Caco-2 (cell line): ENCODE measurements around the gene DYNC2I2. TPM values are rescaled to one million over a fixed set of nuclear protein-coding genes. Genes with fewer than 3 reads are reported as not detected.
"Not testable (repeated sequence)": the region's sequence is repeated elsewhere in the genome, so short reads cannot be mapped to it uniquely, and the experiment has no call there.

Experiments
- BruUV-seq: library from RNA; stranded (reverse); fragments of 400-500 nt; replicated peaks from 2 replicates; lab custom pipeline; 2021; lab: Mats Ljungman, UMichigan
- CTCF ChIA-PET: fragments of 300-600 bp; sonication (Branson Sonifier 250); formaldehyde crosslinking; loops from one replicate; lab custom pipeline; 2022; ENCODE audit warnings: antibody characterized with exemption; lab: Charles Lee
- POLR2A ChIA-PET: fragments of 300-600 bp; sonication (Branson Sonifier 250); formaldehyde crosslinking; loops from one replicate; lab custom pipeline; 2022; ENCODE audit warnings: antibody characterized with exemption; lab: Charles Lee
- DNase-seq, 2 experiments: peaks; one replicate each; pipeline versions ENCODE4 v3.0.0 to v3.0.0-alpha.2; 2020 to 2022
- H3K27me3 ChIP-seq: replicated peaks from 2 replicates; pipeline ENCODE4 v1.6.0; 2011; ENCODE audit warnings: low read length; ENCODE audit not compliant: control insufficient read depth, insufficient read depth
- H3K36me3 ChIP-seq: 2 replicates; pipeline ENCODE4 v1.5.1; 2011; ENCODE audit warnings: low read length; ENCODE audit not compliant: control insufficient read depth, insufficient read depth
- H3K4me1 ChIP-seq: fragments of 250-450 bp; sonication (Bioruptor Pico); 2 replicates; pipeline ENCODE4 v1.5.1; 2020; ENCODE audit warnings: mild to moderate bottlenecking
- H3K4me3 ChIP-seq: 2 replicates; pipeline ENCODE4 v1.5.1; 2011; ENCODE audit warnings: low read depth, mild to moderate bottlenecking, control low read depth, low read length
- H3K9me3 ChIP-seq: fragments of 250-450 bp; sonication (Bioruptor Pico); 2 replicates; pipeline ENCODE4 v1.5.1; 2020; ENCODE audit warnings: mild to moderate bottlenecking, moderate library complexity
- H3K27ac Mint-ChIP-seq: one replicate; pipeline ENCODE4 v1.8.0; 2022; ENCODE audit warnings: mixed read lengths; ENCODE audit not compliant: unreplicated experiment
- H3K27me3 Mint-ChIP-seq: one replicate; pipeline ENCODE4 v1.8.0; 2022; ENCODE audit warnings: mixed read lengths; ENCODE audit not compliant: insufficient read depth, unreplicated experiment
- H3K36me3 Mint-ChIP-seq: one replicate; pipeline ENCODE4 v1.8.0; 2022; ENCODE audit warnings: mild to moderate bottlenecking, mixed read lengths; ENCODE audit not compliant: insufficient read depth, unreplicated experiment
- H3K4me1 Mint-ChIP-seq: one replicate; pipeline ENCODE4 v1.8.0; 2022; ENCODE audit warnings: low read depth, mixed read lengths; ENCODE audit not compliant: unreplicated experiment
- H3K4me3 Mint-ChIP-seq: one replicate; pipeline ENCODE4 v1.8.0; 2022; ENCODE audit warnings: mild to moderate bottlenecking, moderate library complexity, mixed read lengths; ENCODE audit not compliant: unreplicated experiment
- H3K9me3 Mint-ChIP-seq: one replicate; pipeline ENCODE4 v1.8.0; 2022; ENCODE audit warnings: mixed read lengths; ENCODE audit not compliant: unreplicated experiment
- CTCF ChIP-seq, 2 experiments: fragments of 200-600 bp in 1 of 2; IDR thresholded peaks; 1 replicate in 1 of 2; 2 replicates in 1 of 2; pipeline versions ENCODE4 v1.5.1 to v1.8.0; 2011 to 2022; ENCODE audit warnings: antibody characterized with exemption in 1 of 2, control low read depth in 1 of 2, inconsistent platforms in 1 of 2, low read depth in 1 of 2, low read length in 1 of 2, mild to moderate bottlenecking in 1 of 2, moderate library complexity in 1 of 2; ENCODE audit not compliant: insufficient read depth in 1 of 2, severe bottlenecking in 1 of 2, unreplicated experiment in 1 of 2
- intact Hi-C: fragments of 100-400 bp; cut with micrococcal nuclease; formaldehyde crosslinking; loops from one replicate; pipeline ENCODE4 v1.10.0; 2022; ENCODE audit not compliant: unreplicated experiment
- total RNA-seq: library from RNA; stranded (reverse); gene quantifications from 2 replicates; pipeline ENCODE4 v1.2.3, GENCODE V29; 2022

DYNC2I2 gene
- total RNA-seq, 1 experiment from 2014 or later, result 80.8 TPM

- no peak for DNase-seq
- ChIA-PET POLR2A (no interaction called here), CTCF (no interaction called here)
- Mint-ChIP-seq H3K9me3 (no peaks in the 10 kb centered on the region), H3K27ac (no peak overlapping the region), H3K27me3 (no peaks in the 10 kb centered on the region), H3K4me1 (no peaks in the 10 kb centered on the region), H3K4me3 (no peak overlapping the region), H3K36me3 (peaks cover 95% of the 10 kb centered on the region)
- H3K36me3 ChIP-seq, result peaks cover 7% of the 10 kb centered on the region
- intact Hi-C loops, result no loop called here
- H3K9me3 ChIP-seq, result no peaks in the 10 kb centered on the region
- no peak overlapping the region for H3K4me3 ChIP-seq
- H3K4me1 ChIP-seq, result 0 out of 2 replicates have a peak, but pooled peaks cover 3% of the 10 kb centered on the region
- no peak for TF ChIP-seq CTCF (IDR thresholded peaks at IDR 0.05; ENCODE audit: insufficient read depth in 1 of 2, low read depth in 1 of 2, low read length in 1 of 2, severe bottlenecking in 1 of 2, unreplicated experiment in 1 of 2)
- BruUV-seq, result no TSS peak
- no peaks in the 10 kb centered on the region for H3K27me3 ChIP-seq
These were observed 63.6 kb downstream of the DYNC2I2 start for GRCh38 chr9:128593039-128593438.

GRCh38 chr9:128588581-128589233, 67.9 kb downstream of the DYNC2I2 start:
- CTCF ChIA-PET, result no interaction called here

GRCh38 chr9:128587453-128587852, 69.2 kb downstream of the DYNC2I2 start:
- ChIA-PET POLR2A (no interaction called here), CTCF (no interaction called here)
- Mint-ChIP-seq H3K9me3 (no peaks in the 10 kb centered on the region), H3K27me3 (no peaks in the 10 kb centered on the region), H3K27ac (no peak overlapping the region), H3K36me3 (peaks cover 100% of the 10 kb centered on the region), H3K4me3 (no peak overlapping the region), H3K4me1 (no peaks in the 10 kb centered on the region)
- H3K9me3 ChIP-seq, result no peaks in the 10 kb centered on the region
- H3K27me3 ChIP-seq, result no peaks in the 10 kb centered on the region
- H3K4me1 ChIP-seq, result 0 out of 2 replicates have a peak, but pooled peaks cover 3% of the 10 kb centered on the region
- peaks cover 7% of the 10 kb centered on the region for H3K36me3 ChIP-seq
- H3K4me3 ChIP-seq, result no peak overlapping the region
- BruUV-seq, result no TSS peak
- no peak for DNase-seq
- TF ChIP-seq CTCF (IDR thresholded peaks at IDR 0.05; ENCODE audit: insufficient read depth in 1 of 2, low read depth in 1 of 2, low read length in 1 of 2, severe bottlenecking in 1 of 2, unreplicated experiment in 1 of 2), result no peak
- intact Hi-C loops, result no loop called here

More at GRCh38 chr9:128588581-128589233, 67.9 kb downstream of the DYNC2I2 start:
- intact Hi-C loops, result no loop called here
- Histone ChIP-seq H3K4me3 (no peak overlapping the region), H3K27me3 (no peaks in the 10 kb centered on the region), H3K36me3 (peaks cover 9% of the 10 kb centered on the region), H3K4me1 (0 out of 2 replicates have a peak, but pooled peaks cover 3% of the 10 kb centered on the region), H3K9me3 (no peaks in the 10 kb centered on the region)
- Mint-ChIP-seq H3K4me1 (no peaks in the 10 kb centered on the region), H3K27ac (no peak overlapping the region), H3K9me3 (no peaks in the 10 kb centered on the region), H3K27me3 (no peaks in the 10 kb centered on the region), H3K4me3 (no peak overlapping the region), H3K36me3 (peaks cover 100% of the 10 kb centered on the region)
- no peak for TF ChIP-seq CTCF (IDR thresholded peaks at IDR 0.05; ENCODE audit: insufficient read depth in 1 of 2, low read depth in 1 of 2, low read length in 1 of 2, severe bottlenecking in 1 of 2, unreplicated experiment in 1 of 2)
- BruUV-seq, result no TSS peak
- no peak for DNase-seq
- POLR2A ChIA-PET, result interaction anchor here (0.7 kb wide), 1 partner anchor 152 kb away, joined by 3 read pairs; no protein-coding TSS in a partner anchor

- intact Hi-C loops, H3K27me3 Mint-ChIP-seq, H3K9me3 Mint-ChIP-seq, H3K27me3 ChIP-seq, H3K9me3 ChIP-seq, H3K4me1 ChIP-seq, BruUV-seq, POLR2A ChIA-PET, H3K27ac Mint-ChIP-seq, H3K4me3 Mint-ChIP-seq, H3K4me3 ChIP-seq, H3K36me3 ChIP-seq, DNase-seq, H3K4me1 Mint-ChIP-seq: not testable (repeated sequence)
- peaks cover 100% of the 10 kb centered on the region for H3K36me3 Mint-ChIP-seq
- CTCF ChIA-PET, result interaction anchor here (0.5 kb wide), 1 partner anchor 96 kb away, joined by 3 read pairs; no protein-coding TSS in a partner anchor
These were observed 69.7 kb downstream of the DYNC2I2 start for GRCh38 chr9:128586934-128587333.

GRCh38 chr9:128585155-128585554, 71.5 kb downstream of the DYNC2I2 start:
- H3K4me3 Mint-ChIP-seq, H3K27me3 Mint-ChIP-seq, CTCF ChIA-PET, H3K4me1 ChIP-seq, POLR2A ChIA-PET, H3K9me3 ChIP-seq, H3K4me3 ChIP-seq, H3K27me3 ChIP-seq, H3K9me3 Mint-ChIP-seq, H3K4me1 Mint-ChIP-seq, BruUV-seq, H3K27ac Mint-ChIP-seq, intact Hi-C loops, DNase-seq, H3K36me3 ChIP-seq: not testable (repeated sequence)
- H3K36me3 Mint-ChIP-seq, result peaks cover 98% of the 10 kb centered on the region
